NCI-H2107 treated with DMSO at 0.1 percent for 48 hours (cell line): ENCODE results near the gene AGRN.

Experiments used
- DNase-seq: peaks from one replicate; lab custom pipeline; 2025; ENCODE audit not compliant: unreplicated experiment; lab: John Stamatoyannopoulos, UW

AGRN gene

DNA sequence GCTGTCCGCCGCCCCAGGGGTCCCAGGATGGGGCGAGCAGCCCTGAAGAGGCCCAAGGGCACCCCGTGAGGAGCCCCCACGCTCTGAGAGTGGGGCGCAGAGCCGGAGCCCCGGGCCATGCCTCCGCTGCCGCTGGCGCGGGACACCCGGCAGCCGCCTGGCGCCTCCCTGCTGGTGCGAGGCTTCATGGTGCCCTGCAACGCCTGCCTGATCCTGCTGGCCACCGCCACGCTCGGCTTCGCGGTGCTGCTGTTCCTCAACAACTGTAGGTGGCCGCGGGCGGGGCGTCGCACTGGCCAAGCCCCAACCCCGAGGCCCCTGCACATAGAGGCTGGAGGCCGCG lies 14.5 kb downstream of the AGRN start:
- no peak for DNase-seq

DNA sequence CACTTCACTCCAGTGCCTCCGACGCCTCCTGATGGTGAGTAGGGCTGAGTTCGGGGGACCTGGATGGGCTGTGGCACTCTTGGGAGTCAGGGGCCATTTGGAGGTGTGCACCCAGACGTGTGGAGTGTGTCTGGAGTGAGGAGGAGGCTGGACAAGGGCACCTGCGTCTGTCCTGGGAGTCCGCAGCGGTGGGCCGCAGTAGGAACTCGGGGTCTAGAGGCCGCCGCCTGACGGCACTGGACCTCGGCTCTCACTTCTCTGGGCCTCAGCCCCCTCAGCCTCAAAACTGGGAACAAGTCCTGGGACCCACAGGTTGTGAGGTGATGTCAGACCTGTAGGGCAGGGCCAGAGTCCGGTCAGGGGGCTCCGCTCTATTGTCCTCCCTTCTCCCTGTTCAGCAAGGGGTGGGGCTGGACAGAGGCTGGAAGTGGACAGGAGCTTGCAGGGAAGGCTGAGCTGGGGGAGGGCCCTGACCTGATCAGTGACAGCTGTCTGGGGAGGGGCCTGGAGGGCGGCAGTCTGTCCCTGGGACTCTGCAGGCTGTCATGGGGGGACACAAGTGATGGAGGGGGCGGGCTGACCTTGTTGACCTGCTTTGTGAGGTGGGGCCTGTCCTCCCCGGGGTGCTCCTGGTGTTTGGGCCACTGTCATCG lies 15.5 kb downstream of the AGRN start:
- no peak for DNase-seq

DNA sequence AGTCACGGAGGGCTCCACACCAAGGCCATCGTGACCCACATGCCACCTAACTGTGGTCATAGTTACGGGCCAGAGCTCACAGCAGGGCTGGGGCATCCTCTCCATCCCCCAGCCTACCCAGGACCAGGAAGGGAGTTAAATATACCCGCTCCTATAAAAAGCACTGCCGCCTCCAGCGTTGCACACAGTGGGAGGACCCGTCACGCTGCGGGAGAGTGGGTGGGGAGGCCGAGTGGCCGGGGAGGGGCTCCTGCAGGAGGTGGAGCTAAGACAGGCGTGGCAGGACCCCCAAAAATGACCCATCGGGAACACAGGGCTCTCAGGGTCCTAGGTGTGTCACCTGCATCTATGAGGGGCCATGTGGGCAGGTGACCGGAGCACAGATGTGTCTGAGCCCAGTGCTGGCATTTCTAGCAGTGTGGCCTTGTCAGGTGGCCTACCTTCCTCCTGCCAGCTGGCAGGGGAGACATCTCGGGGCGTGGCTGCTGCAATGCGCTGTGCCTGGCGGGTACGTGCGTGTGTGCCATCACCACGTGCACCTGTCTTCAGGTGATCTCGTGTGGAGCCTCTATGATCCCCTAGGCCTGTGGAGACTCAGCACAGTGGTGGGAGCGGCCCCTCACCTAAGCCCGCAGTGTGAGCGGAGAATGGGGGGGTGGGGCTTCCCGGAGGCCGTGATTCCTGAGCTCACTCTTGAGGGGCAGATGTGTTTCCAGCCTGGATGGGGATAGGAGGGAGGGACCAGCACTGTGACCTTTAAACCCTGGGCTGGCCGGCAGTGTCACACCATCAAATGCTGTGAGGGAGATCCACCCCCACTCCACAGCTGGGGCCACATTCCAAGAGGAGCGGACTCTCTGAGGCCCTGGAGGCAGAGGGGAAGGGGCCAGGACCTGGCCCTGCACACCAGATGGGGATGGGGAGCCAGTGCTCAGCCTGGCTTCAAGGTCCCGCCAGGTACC lies 17.7 kb downstream of the AGRN start:
- DNase-seq, result no peak

DNA sequence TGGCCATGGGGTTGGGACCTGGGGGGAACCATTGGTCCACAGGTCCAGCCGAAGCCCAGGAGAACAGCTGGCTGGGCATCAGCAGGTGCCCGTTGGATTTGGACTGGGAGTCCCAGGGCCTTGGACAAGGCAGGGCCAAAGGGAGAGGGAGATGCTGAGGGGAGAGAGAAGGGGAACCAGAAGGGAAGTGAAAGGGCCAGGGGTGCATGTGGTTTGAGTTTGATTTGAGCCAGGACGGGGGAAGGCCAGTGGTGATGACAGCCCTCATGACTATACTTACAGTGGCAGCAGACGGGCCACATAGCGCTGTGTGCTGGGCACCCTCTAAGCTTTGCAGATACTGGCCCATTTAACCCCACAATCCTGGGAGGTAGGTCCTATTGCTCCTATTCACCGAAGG lies 18.8 kb downstream of the AGRN start:
- DNase-seq, result no peak

DNA sequence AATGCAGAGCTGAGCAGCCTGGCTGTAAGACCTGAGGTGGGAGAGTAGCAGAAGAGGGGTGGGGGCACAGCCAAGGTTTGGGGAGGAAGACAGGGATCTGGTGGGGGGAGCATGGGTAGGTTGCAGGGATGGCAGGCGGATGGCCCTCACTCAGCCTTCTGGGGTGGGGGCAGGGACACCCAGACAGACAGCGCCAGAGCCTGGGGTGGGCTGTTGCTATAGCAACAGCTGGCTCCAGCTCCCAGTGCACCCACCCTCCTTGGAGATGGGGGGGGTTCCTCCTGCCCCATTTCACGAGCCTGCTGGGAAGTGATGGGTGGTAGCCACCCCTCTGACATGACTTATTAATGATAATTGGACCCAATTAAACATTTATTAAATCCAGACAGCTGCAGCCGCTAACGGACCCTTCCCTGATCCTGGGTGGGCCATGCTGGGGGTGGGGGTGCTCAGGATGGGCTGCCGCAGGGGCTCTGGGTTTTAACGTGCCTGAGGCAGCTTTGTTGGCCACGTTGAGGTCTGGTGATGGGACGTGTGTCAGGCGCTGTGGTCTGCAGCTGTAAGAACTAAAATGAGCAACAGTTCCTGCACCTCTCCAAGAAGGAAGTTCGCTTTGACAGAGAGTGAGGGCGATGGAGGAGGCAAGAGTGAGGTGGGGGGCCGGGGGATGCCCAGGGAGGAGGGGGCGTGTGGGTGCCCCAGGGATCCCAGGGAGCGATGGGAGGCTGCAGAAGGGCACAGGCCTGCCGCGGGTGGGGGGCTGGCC lies 19.4 kb downstream of the AGRN start:
- no peak for DNase-seq

DNA sequence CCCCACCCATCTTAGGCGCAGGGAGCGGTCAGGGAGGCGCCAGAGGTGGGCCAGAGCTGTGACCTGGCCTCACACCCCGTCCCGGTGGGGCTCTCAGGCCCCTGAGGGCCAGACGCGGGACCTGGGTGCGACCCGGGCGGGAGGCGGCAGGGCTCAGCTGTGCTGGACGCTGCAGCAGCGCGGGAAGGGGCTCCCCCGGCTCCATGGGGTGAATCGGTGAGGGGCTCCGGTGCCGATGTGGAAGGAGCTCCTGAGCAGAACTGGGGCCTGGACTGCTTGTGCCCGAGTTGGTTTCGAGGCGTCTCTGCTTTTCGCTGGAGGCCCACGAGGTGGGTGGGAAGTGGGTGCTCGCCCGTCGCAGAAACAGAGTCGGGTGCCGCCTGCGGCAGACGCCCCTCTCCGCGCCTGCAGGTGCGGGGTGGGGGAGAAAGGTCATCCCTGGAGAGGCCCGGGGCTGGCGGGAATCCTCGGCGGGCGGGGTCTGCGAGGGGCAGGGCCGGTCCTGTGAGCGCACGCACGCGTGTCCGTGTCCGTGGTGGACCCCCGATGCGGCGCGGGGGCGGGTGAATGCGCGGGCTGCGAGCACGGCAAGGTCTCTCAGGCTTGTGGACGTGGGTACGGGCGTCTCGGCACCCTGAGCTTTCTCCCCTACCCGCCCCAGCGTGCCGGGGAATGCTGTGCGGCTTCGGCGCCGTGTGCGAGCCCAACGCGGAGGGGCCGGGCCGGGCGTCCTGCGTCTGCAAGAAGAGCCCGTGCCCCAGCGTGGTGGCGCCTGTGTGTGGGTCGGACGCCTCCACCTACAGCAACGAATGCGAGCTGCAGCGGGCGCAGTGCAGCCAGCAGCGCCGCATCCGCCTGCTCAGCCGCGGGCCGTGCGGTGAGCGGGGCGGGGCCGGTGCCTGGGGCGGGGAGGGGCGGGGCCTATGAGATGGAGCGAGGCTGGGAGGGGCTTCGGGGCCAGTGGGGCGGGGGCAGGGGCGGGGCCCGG lies 20.4 kb downstream of the AGRN start:
- no peak for DNase-seq

DNA sequence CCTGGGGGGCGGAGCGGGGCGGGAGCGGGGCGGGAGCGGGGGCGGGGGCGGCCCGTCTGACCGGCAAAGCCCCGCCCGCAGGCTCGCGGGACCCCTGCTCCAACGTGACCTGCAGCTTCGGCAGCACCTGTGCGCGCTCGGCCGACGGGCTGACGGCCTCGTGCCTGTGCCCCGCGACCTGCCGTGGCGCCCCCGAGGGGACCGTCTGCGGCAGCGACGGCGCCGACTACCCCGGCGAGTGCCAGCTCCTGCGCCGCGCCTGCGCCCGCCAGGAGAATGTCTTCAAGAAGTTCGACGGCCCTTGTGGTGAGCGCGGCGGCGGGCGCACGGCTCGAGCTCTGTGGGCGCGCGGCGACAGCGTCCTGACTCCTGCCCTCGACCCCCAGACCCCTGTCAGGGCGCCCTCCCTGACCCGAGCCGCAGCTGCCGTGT lies 21.2 kb downstream of the AGRN start:
- DNase-seq, result no peak

DNA sequence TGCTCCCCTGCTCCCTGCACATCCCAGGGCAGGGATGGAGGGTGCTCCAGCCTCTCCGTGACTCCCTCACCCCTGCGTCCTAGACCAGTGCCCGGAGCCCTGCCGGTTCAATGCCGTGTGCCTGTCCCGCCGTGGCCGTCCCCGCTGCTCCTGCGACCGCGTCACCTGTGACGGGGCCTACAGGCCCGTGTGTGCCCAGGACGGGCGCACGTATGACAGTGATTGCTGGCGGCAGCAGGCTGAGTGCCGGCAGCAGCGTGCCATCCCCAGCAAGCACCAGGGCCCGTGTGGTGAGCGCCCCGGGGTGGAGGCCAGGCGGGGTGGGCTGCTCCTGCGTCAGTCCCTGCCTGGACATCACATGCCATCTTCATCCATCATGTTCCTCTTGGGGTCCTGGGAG lies 22.0 kb downstream of the AGRN start:
- DNase-seq, result no peak

DNA sequence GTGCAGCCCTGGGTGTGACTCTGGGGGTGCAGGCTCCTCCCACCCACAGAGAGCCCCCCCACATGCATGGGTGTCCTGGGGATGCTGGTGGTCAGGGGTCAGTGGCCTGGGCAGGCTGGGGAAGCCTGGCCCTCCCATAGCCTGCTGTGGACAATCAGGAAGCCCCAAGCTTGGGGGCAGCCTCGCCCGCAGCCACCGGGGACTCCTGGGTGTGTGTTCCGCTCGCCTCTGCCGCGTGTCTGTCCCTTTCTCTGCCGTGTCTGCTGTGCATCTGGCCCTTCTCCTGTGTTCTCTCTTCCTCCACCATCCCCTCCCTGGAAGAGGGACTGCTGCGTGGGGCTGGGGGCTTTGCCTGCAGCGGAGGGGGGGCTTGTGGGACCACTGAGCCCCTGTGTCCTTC lies 22.9 kb downstream of the AGRN start:
- DNase-seq, result no peak

DNA sequence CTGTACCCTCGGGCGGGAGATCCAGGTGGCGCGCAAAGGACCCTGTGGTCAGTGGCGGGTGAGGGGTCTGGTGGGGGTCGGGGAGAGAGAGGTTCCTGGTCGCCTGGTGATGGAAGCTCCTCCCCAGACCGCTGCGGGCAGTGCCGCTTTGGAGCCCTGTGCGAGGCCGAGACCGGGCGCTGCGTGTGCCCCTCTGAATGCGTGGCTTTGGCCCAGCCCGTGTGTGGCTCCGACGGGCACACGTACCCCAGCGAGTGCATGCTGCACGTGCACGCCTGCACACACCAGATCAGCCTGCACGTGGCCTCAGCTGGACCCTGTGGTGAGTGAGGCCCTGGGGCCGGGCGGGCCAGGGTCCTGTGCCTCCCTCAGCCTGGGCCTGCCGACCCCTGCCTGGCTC lies 23.5 kb downstream of the AGRN start:
- no peak for DNase-seq

DNA sequence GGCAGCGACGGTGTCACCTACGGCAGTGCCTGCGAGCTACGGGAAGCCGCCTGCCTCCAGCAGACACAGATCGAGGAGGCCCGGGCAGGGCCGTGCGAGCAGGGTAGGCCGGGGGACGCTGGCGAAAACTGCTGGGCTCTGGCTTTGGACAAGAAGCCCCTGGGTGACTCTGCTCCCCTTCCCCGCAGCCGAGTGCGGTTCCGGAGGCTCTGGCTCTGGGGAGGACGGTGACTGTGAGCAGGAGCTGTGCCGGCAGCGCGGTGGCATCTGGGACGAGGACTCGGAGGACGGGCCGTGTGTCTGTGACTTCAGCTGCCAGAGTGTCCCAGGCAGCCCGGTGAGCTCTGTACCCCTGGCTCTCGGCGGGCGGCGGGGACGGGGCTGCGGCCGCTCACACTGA lies 24.0 kb downstream of the AGRN start:
- no peak for DNase-seq

DNA sequence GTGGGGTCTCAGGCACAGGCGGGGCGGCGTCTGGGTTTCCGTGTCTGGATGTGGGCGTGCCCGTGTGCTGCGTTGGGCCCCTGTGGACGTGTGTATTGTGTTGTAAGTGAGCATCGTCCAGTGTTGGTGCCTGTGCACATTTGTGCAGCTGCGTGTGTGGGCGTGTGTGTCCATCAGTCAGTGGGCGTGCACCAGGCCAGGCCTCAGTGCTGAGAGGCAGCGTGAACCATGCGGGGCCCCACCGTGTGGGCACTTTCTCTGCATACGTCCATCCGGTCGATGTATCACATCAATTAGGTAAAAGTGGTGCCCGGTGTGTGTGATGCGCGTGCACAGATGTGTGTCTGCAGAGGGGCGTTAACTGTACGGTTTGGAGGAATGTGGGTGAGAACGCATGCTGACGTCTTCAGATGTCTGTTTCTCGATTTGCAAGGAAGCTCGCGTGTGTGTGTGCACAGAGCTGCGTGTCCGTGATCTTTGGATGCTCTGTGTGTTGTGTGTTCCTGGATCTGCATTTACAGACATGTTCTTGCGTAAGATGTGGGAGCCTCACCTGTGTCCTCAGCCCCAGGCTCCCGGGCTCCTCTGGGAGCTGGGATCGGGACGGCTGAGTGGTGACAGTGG lies 24.6 kb downstream of the AGRN start:
- no peak for DNase-seq

DNA sequence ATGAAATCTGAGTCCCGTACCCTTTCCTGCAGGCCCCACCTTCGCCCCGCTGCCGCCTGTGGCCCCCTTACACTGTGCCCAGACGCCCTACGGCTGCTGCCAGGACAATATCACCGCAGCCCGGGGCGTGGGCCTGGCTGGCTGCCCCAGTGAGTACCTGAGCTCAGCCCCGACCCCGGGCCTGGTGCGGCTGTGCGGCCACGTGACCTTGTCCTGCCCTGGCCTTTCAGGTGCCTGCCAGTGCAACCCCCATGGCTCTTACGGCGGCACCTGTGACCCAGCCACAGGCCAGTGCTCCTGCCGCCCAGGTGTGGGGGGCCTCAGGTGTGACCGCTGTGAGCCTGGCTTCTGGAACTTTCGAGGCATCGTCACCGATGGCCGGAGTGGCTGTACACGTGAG lies 25.2 kb downstream of the AGRN start:
- DNase-seq, result no peak

DNA sequence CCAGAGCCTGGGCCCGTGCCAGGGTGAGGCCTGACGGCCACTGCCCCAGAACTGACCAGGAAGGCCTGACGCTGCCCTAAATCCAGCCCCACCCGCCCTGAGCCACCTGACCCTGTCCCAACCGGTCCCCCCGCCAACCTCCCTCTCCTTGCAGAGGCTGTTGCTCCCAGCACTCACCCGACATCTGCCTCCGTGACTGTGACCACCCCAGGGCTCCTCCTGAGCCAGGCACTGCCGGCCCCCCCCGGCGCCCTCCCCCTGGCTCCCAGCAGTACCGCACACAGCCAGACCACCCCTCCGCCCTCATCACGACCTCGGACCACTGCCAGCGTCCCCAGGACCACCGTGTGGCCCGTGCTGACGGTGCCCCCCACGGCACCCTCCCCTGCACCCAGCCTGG lies 26.3 kb downstream of the AGRN start:
- DNase-seq, result no peak

DNA sequence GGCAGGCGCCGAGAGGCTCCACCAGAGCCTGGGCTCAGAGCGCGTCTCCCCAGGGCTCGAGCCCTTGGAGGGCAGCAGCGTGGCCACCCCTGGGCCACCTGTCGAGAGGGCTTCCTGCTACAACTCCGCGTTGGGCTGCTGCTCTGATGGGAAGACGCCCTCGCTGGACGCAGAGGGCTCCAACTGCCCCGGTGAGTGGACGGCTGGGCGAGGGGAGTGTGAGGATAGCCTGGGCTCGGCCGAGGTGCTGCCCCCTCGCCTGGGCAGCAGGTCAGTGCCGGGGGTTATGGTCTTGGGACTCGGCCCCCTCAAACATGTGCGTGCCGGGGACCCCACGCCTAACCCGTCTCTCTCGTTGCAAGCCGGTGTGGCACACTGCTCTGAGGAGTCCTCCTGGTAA lies 26.8 kb downstream of the AGRN start:
- no peak for DNase-seq

DNA sequence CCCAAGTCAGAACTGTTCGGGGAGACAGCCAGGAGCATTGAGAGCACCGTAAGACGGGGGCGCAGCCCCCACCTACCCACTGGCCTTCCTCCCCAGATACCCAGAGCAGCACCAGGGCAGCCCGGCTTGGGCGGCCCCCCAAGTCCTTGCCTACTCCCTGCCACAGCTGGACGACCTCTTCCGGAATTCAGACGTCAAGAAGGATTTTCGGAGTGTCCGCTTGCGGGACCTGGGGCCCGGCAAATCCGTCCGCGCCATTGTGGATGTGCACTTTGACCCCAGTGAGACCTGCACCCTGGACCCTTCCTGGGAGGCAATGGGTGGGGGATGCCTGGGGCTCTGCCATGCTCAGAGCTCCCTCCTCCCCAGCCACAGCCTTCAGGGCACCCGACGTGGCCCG lies 27.5 kb downstream of the AGRN start:
- DNase-seq, result no peak

DNA sequence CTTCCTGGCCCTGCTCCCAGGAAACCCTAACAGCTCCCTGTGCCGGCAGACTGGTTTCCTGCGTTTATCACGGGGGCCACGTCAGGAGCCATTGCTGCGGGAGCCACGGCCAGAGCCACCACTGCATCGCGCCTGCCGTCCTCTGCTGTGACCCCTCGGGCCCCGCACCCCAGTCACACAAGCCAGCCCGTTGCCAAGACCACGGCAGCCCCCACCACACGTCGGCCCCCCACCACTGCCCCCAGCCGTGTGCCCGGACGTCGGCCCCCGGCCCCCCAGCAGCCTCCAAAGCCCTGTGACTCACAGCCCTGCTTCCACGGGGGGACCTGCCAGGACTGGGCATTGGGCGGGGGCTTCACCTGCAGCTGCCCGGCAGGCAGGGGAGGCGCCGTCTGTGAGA lies 28.0 kb downstream of the AGRN start:
- no peak for DNase-seq

DNA sequence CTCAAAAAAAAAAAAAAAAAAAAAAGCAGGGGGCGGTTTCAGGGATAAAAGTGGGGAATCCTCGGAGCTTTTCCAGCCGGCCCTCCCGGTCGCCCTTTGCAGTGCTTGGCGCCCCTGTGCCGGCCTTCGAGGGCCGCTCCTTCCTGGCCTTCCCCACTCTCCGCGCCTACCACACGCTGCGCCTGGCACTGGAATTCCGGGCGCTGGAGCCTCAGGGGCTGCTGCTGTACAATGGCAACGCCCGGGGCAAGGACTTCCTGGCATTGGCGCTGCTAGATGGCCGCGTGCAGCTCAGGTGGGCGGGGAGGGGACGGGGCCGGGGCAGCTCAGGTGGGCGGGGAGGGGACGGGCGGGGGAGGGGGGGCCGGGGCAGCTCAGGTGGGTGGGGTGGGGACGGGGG lies 28.8 kb downstream of the AGRN start:
- no peak for DNase-seq

DNA sequence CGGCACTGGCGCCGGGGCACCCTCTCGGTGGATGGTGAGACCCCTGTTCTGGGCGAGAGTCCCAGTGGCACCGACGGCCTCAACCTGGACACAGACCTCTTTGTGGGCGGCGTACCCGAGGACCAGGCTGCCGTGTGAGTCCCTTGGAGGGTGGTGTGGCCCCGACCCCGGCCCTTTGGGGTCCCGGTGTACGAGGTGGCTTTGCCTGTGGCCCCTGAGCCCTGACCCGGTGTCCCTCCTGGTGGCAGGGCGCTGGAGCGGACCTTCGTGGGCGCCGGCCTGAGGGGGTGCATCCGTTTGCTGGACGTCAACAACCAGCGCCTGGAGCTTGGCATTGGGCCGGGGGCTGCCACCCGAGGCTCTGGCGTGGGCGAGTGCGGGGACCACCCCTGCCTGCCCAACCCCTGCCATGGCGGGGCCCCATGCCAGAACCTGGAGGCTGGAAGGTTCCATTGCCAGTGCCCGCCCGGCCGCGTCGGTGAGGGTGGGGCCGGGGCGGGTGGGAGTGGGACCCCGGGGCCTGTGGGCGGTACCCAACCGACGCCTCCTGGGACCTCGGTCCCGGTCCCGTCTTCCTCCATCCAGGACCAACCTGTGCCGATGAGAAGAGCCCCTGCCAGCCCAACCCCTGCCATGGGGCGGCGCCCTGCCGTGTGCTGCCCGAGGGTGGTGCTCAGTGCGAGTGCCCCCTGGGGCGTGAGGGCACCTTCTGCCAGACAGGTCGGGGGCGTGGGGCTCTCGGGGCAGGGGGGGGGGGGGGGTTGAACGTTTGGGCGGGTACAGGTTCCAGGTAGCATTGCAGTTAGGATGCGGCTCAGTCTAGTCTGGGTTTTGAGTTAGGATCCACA lies 29.6 kb downstream of the AGRN start:
- DNase-seq, result no peak
